ENCODE measurements around the gene MAD1L1.
"Not testable (repeated sequence)": the region's sequence is repeated elsewhere in the genome, so short reads cannot be mapped to it uniquely, and the experiment has no call there.

The MAD1L1 gene

DNA sequence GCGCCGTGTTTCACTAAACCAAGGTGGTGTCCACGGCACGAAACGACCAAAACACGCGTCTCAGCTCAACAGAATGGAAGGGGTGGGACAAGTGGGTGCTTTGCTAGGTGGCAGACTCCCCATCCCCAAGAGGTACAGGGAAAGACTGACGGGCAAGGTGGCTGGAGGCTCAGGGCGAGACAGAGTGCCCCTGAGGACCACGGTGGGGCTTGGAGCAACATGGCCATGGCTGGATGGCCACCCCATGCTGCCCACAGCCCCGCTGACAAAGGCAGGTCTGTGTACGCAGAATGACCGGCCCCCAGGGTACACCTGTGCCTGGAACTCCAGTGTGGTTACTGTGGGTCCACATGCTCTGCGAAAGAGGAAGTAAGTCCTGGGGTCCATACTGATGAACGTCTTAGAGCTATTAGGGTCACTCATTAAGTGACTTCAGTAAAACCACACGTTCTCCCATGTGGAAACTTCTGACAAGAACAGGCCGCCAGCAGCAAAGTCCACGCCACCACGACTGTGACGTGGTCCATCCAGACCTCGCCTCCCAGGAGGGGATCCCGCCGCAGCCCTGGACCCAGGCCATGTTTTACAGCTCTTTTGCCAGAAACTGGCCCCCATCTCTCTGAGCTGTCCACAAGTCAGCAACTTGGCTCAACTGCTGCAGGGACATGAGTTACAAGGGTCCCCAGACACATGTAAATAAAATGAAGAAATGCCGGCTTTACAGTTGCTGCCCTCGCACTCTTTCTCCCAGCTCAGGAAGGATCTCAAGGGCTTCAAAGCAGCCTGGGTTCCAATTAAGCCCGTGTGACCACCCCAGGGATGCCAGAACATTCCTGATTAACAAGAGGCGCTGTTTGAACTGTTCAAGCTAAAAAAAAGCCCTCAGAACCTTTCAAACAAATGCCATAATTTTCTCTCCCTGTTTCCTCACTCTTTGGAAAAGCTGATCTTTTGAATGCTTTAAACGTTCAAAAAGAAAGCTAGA is 66.8 kb downstream of the MAD1L1 start:
- TF ChIP-seq, protein P1, sequence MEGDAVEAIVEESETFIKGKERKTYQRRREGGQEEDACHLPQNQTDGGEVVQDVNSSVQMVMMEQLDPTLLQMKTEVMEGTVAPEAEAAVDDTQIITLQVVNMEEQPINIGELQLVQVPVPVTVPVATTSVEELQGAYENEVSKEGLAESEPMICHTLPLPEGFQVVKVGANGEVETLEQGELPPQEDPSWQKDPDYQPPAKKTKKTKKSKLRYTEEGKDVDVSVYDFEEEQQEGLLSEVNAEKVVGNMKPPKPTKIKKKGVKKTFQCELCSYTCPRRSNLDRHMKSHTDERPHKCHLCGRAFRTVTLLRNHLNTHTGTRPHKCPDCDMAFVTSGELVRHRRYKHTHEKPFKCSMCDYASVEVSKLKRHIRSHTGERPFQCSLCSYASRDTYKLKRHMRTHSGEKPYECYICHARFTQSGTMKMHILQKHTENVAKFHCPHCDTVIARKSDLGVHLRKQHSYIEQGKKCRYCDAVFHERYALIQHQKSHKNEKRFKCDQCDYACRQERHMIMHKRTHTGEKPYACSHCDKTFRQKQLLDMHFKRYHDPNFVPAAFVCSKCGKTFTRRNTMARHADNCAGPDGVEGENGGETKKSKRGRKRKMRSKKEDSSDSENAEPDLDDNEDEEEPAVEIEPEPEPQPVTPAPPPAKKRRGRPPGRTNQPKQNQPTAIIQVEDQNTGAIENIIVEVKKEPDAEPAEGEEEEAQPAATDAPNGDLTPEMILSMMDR (IDR thresholded peaks at IDR 0.05; ENCODE audit: low read length, missing control alignments) = no peak
- DNase-seq (ENCODE audit: low read depth) = no peak
- H3K4me3 ChIP-seq (replicated peaks; ENCODE audit: low read depth, low read length) = no peak overlapping the region

- TF ChIP-seq, protein P1 (IDR thresholded peaks at IDR 0.05; ENCODE audit: low read length, missing control alignments) = no peak
- DNase-seq (ENCODE audit: low read depth) = no peak
- no peak overlapping the region for H3K4me3 ChIP-seq (replicated peaks; ENCODE audit: low read depth, low read length)
Measured at GRCh38 chr7:2165239-2165609, 67.5 kb downstream of the MAD1L1 start.

GRCh38 chr7:2164646-2165045 is 68.1 kb downstream of the MAD1L1 start:
- DNase-seq (ENCODE audit: low read depth) = no peak
- H3K4me3 ChIP-seq (replicated peaks; ENCODE audit: low read depth, low read length) = no peak overlapping the region
- TF ChIP-seq, protein P1 (IDR thresholded peaks at IDR 0.05; ENCODE audit: low read length, missing control alignments) = no peak

- no peak overlapping the region for H3K4me3 ChIP-seq (replicated peaks; ENCODE audit: low read depth, low read length)
- TF ChIP-seq, protein P1 (IDR thresholded peaks at IDR 0.05; ENCODE audit: low read length, missing control alignments) = no peak
- DNase-seq (ENCODE audit: low read depth) = no peak
Measured at GRCh38 chr7:2163600-2164555, 68.9 kb downstream of the MAD1L1 start.

- TF ChIP-seq, protein P1 (IDR thresholded peaks at IDR 0.05; ENCODE audit: low read length, missing control alignments) = no peak
- no peak overlapping the region for H3K4me3 ChIP-seq (replicated peaks; ENCODE audit: low read depth, low read length)
- no peak for DNase-seq (ENCODE audit: low read depth)
Measured at GRCh38 chr7:2162959-2163358, 69.8 kb downstream of the MAD1L1 start.

DNA sequence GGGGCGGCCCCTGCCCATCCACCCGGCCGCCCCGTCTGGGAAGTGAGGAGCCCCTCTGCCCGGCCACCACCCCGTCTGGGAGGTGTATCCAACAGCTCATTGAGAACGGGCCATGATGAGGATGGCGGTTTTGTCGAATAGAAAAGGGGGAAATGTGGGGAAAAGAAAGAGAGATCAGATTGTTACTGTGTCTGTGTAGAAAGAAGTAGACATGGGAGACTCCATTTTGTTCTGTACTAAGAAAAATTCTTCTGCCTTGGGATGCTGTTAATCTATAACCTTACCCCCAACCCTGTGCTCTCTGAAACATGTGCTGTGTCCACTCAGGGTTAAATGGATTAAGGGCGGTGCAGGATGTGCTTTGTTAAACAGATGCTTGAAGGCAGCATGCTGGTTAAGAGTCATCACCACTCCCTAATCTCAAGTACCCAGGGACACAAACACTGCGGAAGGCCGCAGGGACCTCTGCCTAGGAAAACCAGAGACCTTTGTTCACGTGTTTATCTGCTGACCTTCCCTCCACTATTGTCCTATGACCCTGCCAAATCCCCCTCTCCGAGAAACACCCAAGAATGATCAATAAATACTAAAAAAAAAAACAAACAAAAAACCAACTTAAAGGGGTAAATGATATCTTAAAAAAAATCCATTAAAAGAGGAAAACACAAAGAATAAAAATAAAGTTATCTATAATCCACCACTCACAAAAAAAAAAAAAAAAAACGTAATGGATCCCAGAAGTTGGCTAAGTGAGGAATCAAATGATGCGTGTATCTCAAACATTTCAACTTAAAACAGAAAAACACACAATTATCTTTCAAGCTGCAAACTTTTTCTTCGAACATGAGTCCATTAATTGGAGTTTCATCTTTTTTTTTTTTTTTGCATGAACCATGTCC is 70.5 kb downstream of the MAD1L1 start:
- not testable (repeated sequence) for DNase-seq (ENCODE audit: low read depth); H3K4me3 ChIP-seq (replicated peaks; ENCODE audit: low read depth, low read length)
